Left ventricle myocardium inferior (tissue), 1 donor: ENCODE results near the gene CCDC6. TPM values are rescaled to one million over a fixed set of nuclear protein-coding genes. Genes with fewer than 3 reads are reported as not detected.

Experiments
- DNase-seq: peaks from one replicate; pipeline ENCODE4 v3.0.0-alpha.2; 2020
- H3K27ac ChIP-seq: fragments of 200-600 bp; replicated peaks from 2 replicates; pipeline ENCODE4 v1.8.0; 2021
- H3K27me3 ChIP-seq: fragments of 200-600 bp; 2 replicates; pipeline ENCODE4 v1.8.0; 2021; ENCODE audit warnings: low read depth
- H3K36me3 ChIP-seq: fragments of 200-600 bp; 2 replicates; pipeline ENCODE4 v1.8.0; 2021
- H3K4me1 ChIP-seq: fragments of 200-600 bp; 2 replicates; pipeline ENCODE4 v1.8.0; 2021
- H3K4me3 ChIP-seq: fragments of 200-600 bp; 2 replicates; pipeline ENCODE4 v1.8.0; 2021; ENCODE audit warnings: mild to moderate bottlenecking, moderate library complexity
- H3K9me3 ChIP-seq: fragments of 200-600 bp; replicated peaks from 2 replicates; pipeline ENCODE4 v1.8.0; 2021
- CTCF ChIP-seq: fragments of 200-600 bp; IDR thresholded peaks from 2 replicates; pipeline ENCODE4 v1.8.0; 2021; ENCODE audit warnings: antibody characterized with exemption, mild to moderate bottlenecking, borderline replicate concordance
- intact Hi-C: fragments of 100-400 bp; cut with micrococcal nuclease; formaldehyde crosslinking; loops from one replicate; pipeline ENCODE4 v1.11.0; 2022
- total RNA-seq: library from RNA; stranded (reverse); fragmentation: NEBNext Ultra II Directional; extraction: Animal tissue kit (Norgen Biotek cat#: 25700); gene quantifications from one replicate; pipeline ENCODE4 v1.2.1, GENCODE V29; 2021
- donor health status: DM: no; HTN: yes; CAD: no; lungs with severe emphysema.

The CCDC6 gene
- total RNA-seq, 1 donor from 2014 or later: 16.4 TPM

GRCh38 chr10:59829601-59830000 lies 76.8 kb downstream of the CCDC6 start:
- DNase-seq: no peak
- Histone ChIP-seq H3K27ac (no peak overlapping the region), H3K4me3 (no peak overlapping the region), H3K27me3 (no peaks in the 10 kb centered on the region), H3K4me1 (peaks cover 28% of the 10 kb centered on the region), H3K9me3 (no peaks in the 10 kb centered on the region), H3K36me3 (peaks cover 14% of the 10 kb centered on the region)
- intact Hi-C loops: no loop called here
- no peak for TF ChIP-seq CTCF

- Histone ChIP-seq H3K4me1 (peaks cover 23% of the 10 kb centered on the region), H3K27ac (no peak overlapping the region), H3K9me3 (no peaks in the 10 kb centered on the region), H3K27me3 (no peaks in the 10 kb centered on the region), H3K4me3 (no peak overlapping the region), H3K36me3 (peaks cover 14% of the 10 kb centered on the region)
- TF ChIP-seq CTCF: no peak
- no peak for DNase-seq
- intact Hi-C loops: no loop called here
Measured at GRCh38 chr10:59829024-59829423, 77.3 kb downstream of the CCDC6 start.

GRCh38 chr10:59825932-59826331 lies 80.4 kb downstream of the CCDC6 start:
- no peak overlapping the region for H3K4me3 ChIP-seq
- no peak for TF ChIP-seq CTCF
- DNase-seq: no peak
- peaks cover 49% of the 10 kb centered on the region for H3K4me1 ChIP-seq
- no peaks in the 10 kb centered on the region for H3K9me3 ChIP-seq
- intact Hi-C loops: no loop called here
- no peaks in the 10 kb centered on the region for H3K27me3 ChIP-seq
- no peak overlapping the region for H3K27ac ChIP-seq
- H3K36me3 ChIP-seq: peaks cover 2% of the 10 kb centered on the region

DNA sequence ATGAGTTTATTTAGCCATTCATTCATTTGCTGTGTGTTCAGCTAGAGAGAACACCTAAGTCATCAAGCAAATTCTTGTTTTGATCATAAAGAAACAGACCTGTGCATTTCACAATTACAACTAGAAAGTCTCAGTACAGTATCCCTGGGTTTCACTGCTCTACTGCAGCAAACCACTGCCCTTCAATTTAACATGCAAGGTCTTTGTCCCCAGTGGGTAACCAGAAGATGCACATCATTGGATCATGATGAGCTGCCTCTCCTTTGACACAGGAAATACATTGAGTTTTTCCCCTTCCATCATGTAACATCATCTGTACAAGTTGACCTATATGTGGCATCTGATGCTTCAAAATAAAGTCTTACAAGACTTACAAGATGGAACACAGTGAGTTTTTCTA lies 82.6 kb downstream of the CCDC6 start:
- intact Hi-C loops: no loop called here
- H3K36me3 ChIP-seq: peaks cover 2% of the 10 kb centered on the region
- DNase-seq: no peak
- H3K4me1 ChIP-seq: peaks cover 60% of the 10 kb centered on the region
- no peaks in the 10 kb centered on the region for H3K9me3 ChIP-seq
- H3K27ac ChIP-seq: no peak overlapping the region
- no peak overlapping the region for H3K4me3 ChIP-seq
- H3K27me3 ChIP-seq: no peaks in the 10 kb centered on the region
- TF ChIP-seq CTCF: no peak

DNA sequence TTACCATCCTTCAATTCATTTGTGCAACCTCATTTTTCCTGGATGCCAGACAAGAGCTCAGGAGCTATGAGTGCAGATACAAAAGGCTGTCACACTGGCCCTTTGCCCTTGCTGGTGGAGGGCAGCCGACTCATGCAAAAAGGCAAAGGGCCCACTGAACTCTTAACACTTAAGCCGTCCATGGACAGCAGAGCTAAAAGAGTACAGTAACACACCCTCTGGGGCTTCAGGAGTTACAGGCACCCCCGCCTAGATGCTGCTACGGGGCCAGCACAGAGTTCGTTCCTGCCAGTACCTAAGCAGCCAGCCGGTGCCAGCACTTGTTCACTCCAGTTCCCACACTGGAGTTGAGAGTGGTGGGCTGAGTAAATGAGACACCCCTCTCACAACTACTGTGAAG lies 83.2 kb downstream of the CCDC6 start:
- DNase-seq: no peak
- intact Hi-C loops: no loop called here
- Histone ChIP-seq H3K9me3 (no peaks in the 10 kb centered on the region), H3K4me3 (no peak overlapping the region), H3K27ac (no peak overlapping the region), H3K4me1 (peaks cover 61% of the 10 kb centered on the region), H3K27me3 (no peaks in the 10 kb centered on the region), H3K36me3 (peaks cover 2% of the 10 kb centered on the region)
- no peak for TF ChIP-seq CTCF

DNA sequence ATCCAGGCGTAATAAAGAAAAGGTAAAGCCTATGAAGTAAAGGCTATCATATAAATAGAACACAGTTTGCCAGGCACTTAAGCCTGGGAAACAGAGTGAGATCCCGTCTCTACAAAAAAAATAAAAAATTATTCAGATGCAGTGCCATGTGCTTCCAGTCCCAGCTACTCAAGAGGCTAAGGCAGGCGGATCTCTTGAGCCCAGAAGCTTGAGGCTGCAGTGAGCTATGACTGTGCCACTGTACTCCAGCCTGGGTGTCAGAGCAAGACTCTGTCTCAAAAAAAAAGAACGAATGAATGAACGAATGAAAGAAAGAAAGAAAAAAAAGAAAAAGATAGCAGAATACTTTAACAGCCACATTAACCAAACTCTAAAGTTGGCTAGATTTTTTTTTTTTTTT lies 85.9 kb downstream of the CCDC6 start:
- no peak for TF ChIP-seq CTCF
- H3K4me1 ChIP-seq: peaks cover 62% of the 10 kb centered on the region
- H3K9me3 ChIP-seq: no peaks in the 10 kb centered on the region
- no peak overlapping the region for H3K27ac ChIP-seq
- H3K36me3 ChIP-seq: peaks cover 2% of the 10 kb centered on the region
- H3K27me3 ChIP-seq: no peaks in the 10 kb centered on the region
- intact Hi-C loops: no loop called here
- no peak overlapping the region for H3K4me3 ChIP-seq
- DNase-seq: no peak
